BJ (cell line): ENCODE measurements around the gene IKBKG. TPM values are rescaled to one million over a fixed set of nuclear protein-coding genes. Genes with fewer than 3 reads are reported as not detected.
A peak's percentile ranks its signal among the peaks of the same experiment; 100 is the strongest.

ENCODE experiments used
- CTCF ChIA-PET: fragments of 350-600 bp; formaldehyde crosslinking; extraction: SDS; loops from one replicate; lab custom pipeline; 2021; ENCODE audit warnings: antibody characterized with exemption, inconsistent platforms; lab: Yijun Ruan, JAX
- POLR2A ChIA-PET: fragments of 300-600 bp; sonication (Branson Sonifier 250); formaldehyde crosslinking; extraction: SDS; loops from one replicate; lab custom pipeline; 2021; ENCODE audit warnings: antibody characterized with exemption; lab: Charles Lee
- DNase-seq: peaks from one replicate; pipeline ENCODE4 v3.0.0-alpha.2; 2011; ENCODE audit warnings: low read depth
- H3K27me3 ChIP-seq: 2 replicates; pipeline ENCODE4 v1.6.0; 2011; ENCODE audit warnings: low read length; ENCODE audit not compliant: control insufficient read depth, insufficient read depth
- H3K36me3 ChIP-seq: 2 replicates; pipeline ENCODE4 v1.5.1; 2011; ENCODE audit warnings: low read length; ENCODE audit not compliant: control insufficient read depth, insufficient read depth
- H3K4me3 ChIP-seq: 2 replicates; pipeline ENCODE4 v1.5.1; 2011; ENCODE audit warnings: low read depth, mild to moderate bottlenecking, control low read depth, low read length
- CTCF ChIP-seq: IDR thresholded peaks from 2 replicates; pipeline ENCODE4 v1.5.1; 2011; ENCODE audit warnings: low read depth, mild to moderate bottlenecking, control low read depth, inconsistent platforms, low read length, moderate library complexity; ENCODE audit not compliant: insufficient read depth
- polyA plus RNA-seq: library from polyadenylated mRNA; depleted of rRNA; stranded (reverse); fragments of >200 nt; gene quantifications from 2 replicates; pipeline ENCODE4 v1.2.3, GENCODE V29; 2011

The IKBKG gene
- polyA plus RNA-seq, 1 experiment, result 38.8 TPM

GRCh38 chrX:154516656-154517100 is 30.7 kb upstream of the IKBKG start:
- ChIA-PET POLR2A (no interaction called here), CTCF (interaction anchor here (0.6 to 2.8 kb wide), 2 partner anchors 11 to 369 kb away, joined by 3 to 18 read pairs; no protein-coding TSS in a partner anchor)
- Histone ChIP-seq H3K27me3 (no peaks in the 10 kb centered on the region), H3K4me3 (peak overlapping the region; percentile 38), H3K36me3 (no peaks in the 10 kb centered on the region)
- no peak for TF ChIP-seq CTCF
- DNase-seq, result no peak

GRCh38 chrX:154517101-154517781 is 30.2 kb upstream of the IKBKG start:
- no peak for TF ChIP-seq CTCF
- ChIA-PET POLR2A (no interaction called here), CTCF (interaction anchor here (2.8 kb wide), 1 partner anchor 10 kb away, joined by 18 read pairs; no protein-coding TSS in a partner anchor)
- DNase-seq, result no peak
- Histone ChIP-seq H3K4me3 (peak overlapping the region; percentile 5; the same call in 1 of the 2 replicates), H3K36me3 (no peaks in the 10 kb centered on the region), H3K27me3 (no peaks in the 10 kb centered on the region)

GRCh38 chrX:154519389-154519788 is 28.0 kb upstream of the IKBKG start:
- no peaks in the 10 kb centered on the region for H3K36me3 ChIP-seq
- TF ChIP-seq CTCF, result no peak
- H3K27me3 ChIP-seq, result no peaks in the 10 kb centered on the region
- no peak overlapping the region for H3K4me3 ChIP-seq
- no peak for DNase-seq
- ChIA-PET POLR2A (no interaction called here), CTCF (no interaction called here)

- no peak for TF ChIP-seq CTCF
- Histone ChIP-seq H3K27me3 (no peaks in the 10 kb centered on the region), H3K36me3 (no peaks in the 10 kb centered on the region), H3K4me3 (no peak overlapping the region)
- ChIA-PET POLR2A (no interaction called here), CTCF (no interaction called here)
- DNase-seq, result no peak
These were observed 21.6 kb upstream of the IKBKG start for GRCh38 chrX:154525606-154526490.
